ENCODE results near the gene GLT8D1. TPM values are rescaled to one million over a fixed set of nuclear protein-coding genes. Genes with fewer than 3 reads are reported as not detected.
A peak's percentile ranks its signal among the peaks of the same experiment; 100 is the strongest.
"Not testable (repeated sequence)": the region's sequence is repeated elsewhere in the genome, so short reads cannot be mapped to it uniquely, and the experiment has no call there.

The GLT8D1 gene
- total RNA-seq, 1 donor from 2014 or later: 38.3 TPM

- no peak for DNase-seq (ENCODE audit: low spot score in 2 of 2)
- Histone ChIP-seq H3K4me1 (peaks cover 0 to 11% of the 10 kb centered on the region in 2 donors), H3K36me3 (peaks cover 27 to 60% of the 10 kb centered on the region in 2 donors), H3K9me3 (no peaks in the 10 kb centered on the region), H3K4me3 (no peak overlapping the region), H3K27me3 (no peaks in the 10 kb centered on the region), H3K27ac (no peak overlapping the region)
- intact Hi-C loops (cut with DNase I): no loop called here
- no peak for TF ChIP-seq CTCF (IDR thresholded peaks at IDR 0.05)
Measured at GRCh38 chr3:52678265-52679198, 27.1 kb downstream of the GLT8D1 start.

DNA sequence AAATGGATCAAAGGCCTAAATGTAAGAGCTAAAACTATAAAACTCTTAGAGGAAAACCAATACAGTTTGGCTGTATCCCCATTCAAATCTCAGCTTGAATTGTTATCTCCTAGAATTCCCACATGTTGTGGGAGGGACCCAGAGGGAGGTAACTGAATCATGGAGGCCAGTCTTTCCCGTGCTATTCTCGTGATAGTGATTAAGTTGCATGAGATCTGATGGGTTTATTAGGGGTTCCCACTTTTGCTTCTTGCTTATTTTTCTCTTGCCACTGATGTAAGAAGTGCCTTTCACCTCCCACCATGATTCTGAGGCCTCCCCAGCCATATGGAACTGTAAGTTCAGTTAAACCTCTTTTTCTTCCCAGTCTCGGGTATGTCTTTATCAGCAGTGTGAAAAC lies 29.4 kb downstream of the GLT8D1 start:
- H3K36me3 ChIP-seq: peaks cover 35 to 75% of the 10 kb centered on the region in 2 donors
- H3K27ac ChIP-seq; H3K9me3 ChIP-seq; H3K4me1 ChIP-seq; H3K27me3 ChIP-seq; DNase-seq (ENCODE audit: low spot score in 2 of 2); intact Hi-C loops (cut with DNase I); H3K4me3 ChIP-seq: not testable (repeated sequence)

- no peak for TF ChIP-seq CTCF (IDR thresholded peaks at IDR 0.05)
- intact Hi-C loops (cut with DNase I): loop anchor here (1.0 kb wide), 1 partner anchor 15 kb away; the partner anchor contains the start of gene GNL3
- H3K27me3 ChIP-seq: no peaks in the 10 kb centered on the region
- no peaks in the 10 kb centered on the region for H3K9me3 ChIP-seq
- no peak for DNase-seq (ENCODE audit: low spot score in 2 of 2)
- H3K36me3 ChIP-seq: peaks cover 21 to 56% of the 10 kb centered on the region in 2 donors
- peaks cover 0 to 9% of the 10 kb centered on the region in 2 donors for H3K4me1 ChIP-seq
- H3K27ac ChIP-seq: peak overlapping the region; percentile 59 to 70
- H3K4me3 ChIP-seq: no peak overlapping the region
Measured at GRCh38 chr3:52671676-52672075, 33.9 kb downstream of the GLT8D1 start.

- Histone ChIP-seq H3K27ac (peak overlapping the region; percentile 59 to 70), H3K9me3 (no peaks in the 10 kb centered on the region), H3K27me3 (no peaks in the 10 kb centered on the region), H3K4me1 (peaks cover 0 to 9% of the 10 kb centered on the region in 2 donors), H3K4me3 (peak overlapping the region in 1 of 2 donors; percentile 4), H3K36me3 (peaks cover 28 to 60% of the 10 kb centered on the region in 2 donors)
- no peak for TF ChIP-seq CTCF (IDR thresholded peaks at IDR 0.05)
- DNase-seq (ENCODE audit: low spot score in 2 of 2): peak in 1 of 2 donors; percentile 77
- intact Hi-C loops (cut with DNase I): loop anchor here (1.0 kb wide), 1 partner anchor 15 kb away; the partner anchor contains the start of gene GNL3
Measured at GRCh38 chr3:52670621-52671521, 34.7 kb downstream of the GLT8D1 start.

DNA sequence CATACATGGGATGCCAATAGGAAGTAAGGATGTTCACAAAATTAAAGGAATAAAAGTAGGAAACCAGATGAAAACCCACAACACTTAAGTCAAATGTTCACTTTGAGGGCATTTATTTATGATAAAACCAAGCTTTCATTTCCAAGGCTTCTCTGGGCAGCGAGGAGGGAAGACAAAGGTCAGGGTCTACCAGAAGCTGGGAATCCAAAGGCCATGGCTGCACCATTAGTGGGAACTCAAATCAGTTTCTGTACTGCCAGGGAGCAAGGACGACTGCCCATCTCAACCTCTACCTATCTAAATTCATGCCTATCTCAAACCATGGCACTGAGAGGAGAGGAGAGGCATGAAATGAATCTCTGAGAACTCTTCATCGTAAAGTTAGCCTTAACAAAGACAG lies 42.5 kb downstream of the GLT8D1 start:
- no peaks in the 10 kb centered on the region for H3K9me3 ChIP-seq
- H3K4me3 ChIP-seq: no peak overlapping the region
- no peak overlapping the region for H3K27ac ChIP-seq
- TF ChIP-seq CTCF (IDR thresholded peaks at IDR 0.05): no peak
- intact Hi-C loops (cut with DNase I): no loop called here
- no peaks in the 10 kb centered on the region for H3K4me1 ChIP-seq
- no peaks in the 10 kb centered on the region for H3K27me3 ChIP-seq
- peaks cover 61 to 71% of the 10 kb centered on the region in 2 donors for H3K36me3 ChIP-seq
- DNase-seq (ENCODE audit: low spot score in 2 of 2): no peak

Measured in ascending aorta (tissue), 2 donors.